CD4-positive, alpha-beta T cell treated with Interleukin-15 for 4 hours (primary cell): ENCODE measurements around the gene MUC12.

Experiments used
- DNase-seq: peaks from one replicate; pipeline ENCODE4 v3.0.0-alpha.2; 2020; ENCODE audit warnings: low spot score

The MUC12 gene

DNA sequence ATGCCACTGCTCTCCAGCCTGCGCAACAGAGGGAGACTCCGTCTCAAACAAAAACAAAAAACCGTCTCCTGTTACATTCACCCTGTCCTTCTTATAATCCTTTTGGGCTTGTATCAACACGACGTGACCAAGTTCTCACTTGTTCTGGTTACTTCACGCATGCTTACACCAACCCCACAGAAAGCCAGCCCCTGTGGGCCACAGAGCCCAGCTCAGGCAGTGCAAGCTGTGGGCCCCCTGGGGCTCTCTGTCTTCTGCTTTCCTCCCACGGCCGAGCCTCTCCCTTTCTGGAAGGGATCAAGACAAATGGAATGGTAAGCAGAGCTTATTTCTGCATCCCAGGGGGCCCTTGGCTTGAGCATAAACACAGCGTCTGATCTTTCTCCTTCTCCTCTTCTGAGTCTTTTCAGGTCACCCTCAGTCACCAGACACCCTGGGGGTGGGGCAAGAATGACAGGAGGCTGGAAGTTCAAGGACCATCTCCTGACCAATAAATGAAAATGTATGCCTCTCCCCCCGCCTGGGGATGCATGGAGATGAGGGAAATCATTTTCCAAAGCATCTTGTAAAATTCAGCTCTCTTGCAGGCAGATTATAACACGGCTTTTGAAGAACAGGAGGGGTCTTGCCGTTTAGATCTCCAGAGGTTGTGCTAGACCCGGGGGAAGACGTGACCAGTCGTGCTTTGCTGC is 96.9 kb downstream of the MUC12 start:
- DNase-seq = no peak

DNA sequence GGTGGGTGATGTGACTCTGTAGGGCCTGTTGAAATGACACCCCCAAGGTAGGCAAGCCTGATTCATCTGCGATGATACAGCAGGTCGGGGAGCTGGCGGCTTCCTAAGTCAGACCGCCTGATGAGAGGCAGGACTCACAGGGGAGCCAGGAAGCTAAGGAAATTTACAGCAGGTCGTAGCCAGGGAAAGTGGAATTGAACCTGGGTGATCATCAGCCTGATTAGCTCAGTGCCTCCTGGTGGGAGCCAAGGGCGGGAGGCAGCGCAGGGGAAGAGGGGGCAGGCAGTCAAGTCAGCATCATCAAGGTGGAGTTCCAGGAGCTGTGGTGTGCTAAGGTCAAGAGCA is 97.4 kb downstream of the MUC12 start:
- DNase-seq = no peak

DNA sequence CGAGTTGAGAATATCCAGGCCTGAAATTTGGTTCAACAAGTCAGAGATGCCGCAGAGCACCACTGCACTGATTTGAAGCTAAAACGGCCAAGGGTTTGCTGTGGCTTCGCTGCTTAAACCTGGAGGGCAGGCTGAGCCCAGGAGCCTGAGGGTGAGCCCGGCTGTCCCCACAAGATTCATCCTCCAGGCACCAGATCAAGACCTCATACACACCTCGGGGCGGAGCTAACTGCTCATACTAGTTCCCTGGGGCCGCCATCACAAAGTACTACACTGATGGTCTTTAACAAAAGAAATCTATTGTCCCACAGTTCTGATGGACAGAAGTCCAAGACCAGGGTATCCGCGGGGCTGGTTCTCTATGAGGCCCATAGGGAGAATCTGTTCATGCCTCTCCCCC is 99.0 kb downstream of the MUC12 start:
- no peak for DNase-seq
